ENCODE results near the gene ANKRD24. TPM values are rescaled to one million over a fixed set of nuclear protein-coding genes. Genes with fewer than 3 reads are reported as not detected.

ANKRD24 gene
- total and polyA plus RNA-seq, 2 of the 13 experiments (the other 11 are each of a cell fraction or from before 2014, with no cell fraction given), result 0.13 to 0.24 TPM

- TF ChIP-seq SKI (IDR thresholded peaks at IDR 0.05; ENCODE audit: partially characterized antibody) (no peak), ZC3H4 (CRISPR knock-in tag; IDR thresholded peaks at IDR 0.05; ENCODE audit: borderline replicate concordance) (no peak), FOSL1 (CRISPR knock-in tag; IDR thresholded peaks at IDR 0.05; ENCODE audit: borderline replicate concordance) (no peak), TGIF2 (CRISPR knock-in tag; IDR thresholded peaks at IDR 0.05) (no peak), ZFP90 (CRISPR knock-in tag; IDR thresholded peaks at IDR 0.05; ENCODE audit: borderline replicate concordance) (no peak), ZNF556 (CRISPR knock-in tag; IDR thresholded peaks at IDR 0.05; ENCODE audit: borderline replicate concordance) (0 out of 2 replicates have a peak, but pooled peaks have one; percentile 46), ZNF24 (IDR thresholded peaks at IDR 0.05) (no peak), HNRNPUL1 (IDR thresholded peaks at IDR 0.05; ENCODE audit: low read depth, low read length) (no peak), ZFX (CRISPR knock-in tag; IDR thresholded peaks at IDR 0.05; ENCODE audit: low read depth) (peak; percentile 34), HMG20B (CRISPR knock-in tag; conservative IDR thresholded peaks at IDR 0.05) (no peak), TRAFD1 (CRISPR knock-in tag; IDR thresholded peaks at IDR 0.05; ENCODE audit: borderline replicate concordance) (no peak), HNF1B (CRISPR knock-in tag; IDR thresholded peaks at IDR 0.05) (no peak; the same call in 1 of the 2 replicates), BRF2 (CRISPR knock-in tag; IDR thresholded peaks at IDR 0.05) (no peak), ZNF629 (CRISPR knock-in tag; conservative IDR thresholded peaks at IDR 0.05) (no peak), CSRNP1 (CRISPR knock-in tag; IDR thresholded peaks at IDR 0.05) (no peak), ZKSCAN8 (CRISPR knock-in tag; IDR thresholded peaks at IDR 0.05; ENCODE audit: borderline replicate concordance) (no peak), ZNF260 (CRISPR knock-in tag; IDR thresholded peaks at IDR 0.05; ENCODE audit: borderline replicate concordance, low read depth) (no peak), TMF1 (CRISPR knock-in tag; IDR thresholded peaks at IDR 0.05; ENCODE audit: low read depth) (no peak), ZNF841 (CRISPR knock-in tag; IDR thresholded peaks at IDR 0.05; ENCODE audit: borderline replicate concordance) (no peak), DNMT3B (CRISPR knock-in tag; conservative IDR thresholded peaks at IDR 0.05) (no peak), UBTF (CRISPR knock-in tag; IDR thresholded peaks at IDR 0.05) (no peak)
Measured at GRCh38 chr19:4267101-4267900, 84.8 kb downstream of the ANKRD24 start (continued).
